Stimulated activated CD4-positive, alpha-beta T cell treated with anti-CD3 and anti-CD28 coated beads, Interleukin-12 subunit alpha, Interleukin-12 subunit beta, amount 100 ng/mL, for 24 hours (primary cell): ENCODE measurements around the gene TEX11.
"Not testable (repeated sequence)": the region's sequence is repeated elsewhere in the genome, so short reads cannot be mapped to it uniquely, and the experiment has no call there.

Source experiments
- DNase-seq, 2 experiments: peaks; one replicate each; pipeline ENCODE4 v3.0.0-alpha.2; 2020; ENCODE audit warnings: low read depth in 2 of 2

TEX11 gene

DNA sequence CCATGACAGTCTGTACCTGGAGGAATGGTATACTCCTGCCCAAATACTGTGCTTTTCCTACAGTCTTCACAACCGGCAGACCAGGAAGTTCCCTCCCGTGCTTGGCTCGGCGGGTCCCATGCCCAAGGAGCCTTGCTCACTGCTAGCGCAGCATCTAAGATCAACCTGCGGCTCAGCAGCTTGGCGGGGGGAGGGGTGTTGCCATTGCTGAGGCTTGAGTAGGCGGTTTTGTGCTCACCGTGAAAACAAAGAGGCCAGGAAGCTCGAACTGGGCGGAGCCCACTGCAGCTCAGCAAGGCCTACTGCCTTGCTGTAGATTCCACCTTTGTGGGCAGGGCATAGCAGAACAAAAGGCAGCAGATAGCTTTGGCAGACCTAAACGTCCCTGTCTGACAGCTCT is 152.7 kb downstream of the TEX11 start:
- peak; percentile 12 to 33 for DNase-seq

DNA sequence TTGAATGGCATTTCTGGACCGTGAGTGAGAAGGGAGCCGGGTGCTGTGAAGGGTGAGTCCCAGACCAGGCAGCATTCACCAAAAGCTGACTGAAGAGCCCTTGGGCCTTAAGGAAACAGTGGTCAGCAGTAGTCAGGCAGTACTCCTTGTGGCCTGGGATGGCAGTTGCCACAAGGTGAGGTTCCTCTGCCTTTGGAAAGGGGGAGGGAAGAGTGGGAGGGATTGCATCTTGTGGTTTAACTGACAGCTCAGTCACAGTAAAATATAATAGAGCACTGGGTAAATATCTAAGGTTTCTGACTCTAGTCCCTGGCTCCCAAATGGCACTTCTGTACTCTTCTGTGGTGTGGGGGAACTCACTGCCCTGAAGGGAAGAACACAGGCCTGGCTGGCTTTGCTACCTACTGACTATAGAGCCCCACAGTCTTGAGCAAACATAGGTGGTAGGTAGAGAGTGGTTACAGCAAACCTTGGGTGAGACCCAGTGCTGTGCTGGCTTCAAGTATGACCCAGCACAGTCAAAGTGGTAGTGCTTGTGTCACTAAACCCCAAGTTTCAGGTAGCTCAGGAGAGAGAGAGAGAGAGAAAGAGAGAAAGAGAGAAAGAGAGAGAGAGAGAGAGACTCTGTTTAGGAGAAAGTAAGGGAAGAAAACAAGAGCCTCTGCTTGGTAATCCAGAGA is 154.2 kb downstream of the TEX11 start:
- no peak for DNase-seq

DNA sequence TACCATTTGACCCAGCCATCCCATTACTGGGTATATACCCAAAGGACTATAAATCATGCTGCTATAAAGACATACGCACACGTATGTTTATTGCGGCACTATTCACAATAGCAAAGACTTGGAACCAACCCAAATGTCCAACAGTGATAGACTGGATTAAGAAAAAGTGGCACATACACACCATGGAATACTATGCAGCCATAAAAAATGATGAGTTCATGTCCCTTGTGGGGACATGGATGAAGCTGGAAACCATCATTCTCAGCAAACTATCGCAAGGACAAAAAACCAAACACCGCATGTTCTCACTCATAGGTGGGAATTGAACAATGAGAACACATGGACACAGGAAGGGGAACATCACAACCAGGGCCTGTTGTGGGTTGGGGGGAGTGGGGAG is 174.7 kb downstream of the TEX11 start:
- DNase-seq = not testable (repeated sequence)

DNA sequence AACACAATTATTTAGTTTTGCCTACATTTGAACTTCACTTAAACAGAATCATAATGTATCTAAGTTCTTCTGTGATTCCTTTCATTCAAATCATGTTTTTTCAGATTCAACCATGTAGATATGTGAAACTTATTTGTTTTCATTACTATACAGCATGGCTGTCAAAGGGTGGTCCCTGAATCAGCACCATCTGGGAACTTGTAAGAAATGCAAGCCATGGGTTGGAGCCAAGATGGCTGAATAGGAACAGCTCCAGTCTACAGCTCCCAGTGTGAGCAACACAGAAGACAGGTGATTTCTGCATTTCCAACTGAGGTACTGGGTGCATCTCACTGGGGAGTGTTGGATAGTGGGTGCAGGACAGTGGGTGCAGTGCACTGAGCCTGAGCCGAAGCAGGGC is 180.6 kb downstream of the TEX11 start:
- DNase-seq = not testable (repeated sequence)

DNA sequence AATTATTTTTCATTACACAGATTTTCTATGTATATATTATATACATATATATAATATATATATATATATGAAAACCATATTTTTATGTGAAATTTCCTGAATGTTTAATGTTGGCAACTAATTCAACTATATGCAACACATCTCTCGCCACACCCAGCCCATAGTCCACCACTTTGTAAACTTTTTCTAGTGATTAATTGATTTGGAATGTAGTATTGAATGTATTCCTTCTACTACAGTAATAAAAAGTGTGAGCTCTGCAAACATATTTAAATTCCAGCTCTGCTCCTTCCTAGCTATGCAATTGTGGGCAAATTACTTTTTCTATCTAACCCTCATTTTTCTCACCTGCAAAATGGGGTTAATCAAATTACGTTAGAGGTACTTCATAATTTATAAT is 187.8 kb downstream of the TEX11 start:
- DNase-seq = no peak

DNA sequence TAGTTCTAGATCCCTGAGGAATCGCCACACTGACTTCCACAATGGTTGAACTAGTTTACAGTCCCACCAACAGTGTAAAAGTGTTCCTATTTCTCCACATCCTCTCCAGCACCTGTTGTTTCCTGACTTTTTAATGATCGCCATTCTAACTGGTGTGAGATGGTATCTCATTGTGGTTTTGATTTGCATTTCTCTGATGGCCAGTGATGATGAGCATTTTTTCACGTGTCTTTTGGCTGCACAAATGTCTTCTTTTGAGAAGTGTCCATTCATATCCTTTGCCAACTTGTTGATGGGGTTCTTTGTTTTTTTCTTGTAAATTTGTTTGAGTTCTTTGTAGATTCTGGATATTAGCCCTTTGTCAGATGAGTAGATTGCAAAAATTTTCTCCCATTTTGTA is 197.2 kb downstream of the TEX11 start:
- DNase-seq = not testable (repeated sequence)

DNA sequence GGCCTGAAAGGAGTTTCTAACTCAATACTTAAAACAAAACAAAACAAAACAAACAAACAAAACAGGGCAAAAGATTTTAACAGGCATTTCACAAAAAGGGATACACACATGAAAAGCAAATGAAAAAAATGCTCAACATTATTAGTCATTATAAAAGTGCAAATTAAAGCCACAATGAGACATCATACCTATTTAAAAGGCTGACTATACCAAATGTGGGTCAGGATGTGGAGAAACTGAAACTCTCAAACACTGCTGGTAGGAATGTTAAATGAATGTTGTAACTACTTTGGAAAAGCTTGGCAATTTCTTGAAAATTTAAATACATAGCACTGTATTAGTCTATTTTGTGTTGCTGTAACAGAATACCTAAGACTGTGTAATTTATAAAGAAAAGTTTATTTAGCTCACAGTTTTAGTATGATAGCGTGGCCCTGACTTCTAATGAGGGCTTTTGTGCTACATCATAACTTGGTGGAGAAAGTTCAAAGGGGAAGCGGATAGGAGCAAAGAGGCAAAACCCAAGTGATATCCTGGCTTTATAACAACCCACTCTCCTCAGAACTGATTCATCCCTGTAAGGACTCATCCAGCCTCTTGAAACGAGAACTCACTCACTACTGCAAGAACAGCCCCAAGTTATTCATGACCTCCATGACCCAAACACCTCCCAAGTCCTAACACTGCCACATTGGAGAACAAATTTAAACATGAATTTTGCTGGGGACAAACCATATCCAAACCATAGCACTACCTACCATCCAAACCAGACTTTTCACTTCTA is 214.0 kb downstream of the TEX11 start:
- no peak for DNase-seq

DNA sequence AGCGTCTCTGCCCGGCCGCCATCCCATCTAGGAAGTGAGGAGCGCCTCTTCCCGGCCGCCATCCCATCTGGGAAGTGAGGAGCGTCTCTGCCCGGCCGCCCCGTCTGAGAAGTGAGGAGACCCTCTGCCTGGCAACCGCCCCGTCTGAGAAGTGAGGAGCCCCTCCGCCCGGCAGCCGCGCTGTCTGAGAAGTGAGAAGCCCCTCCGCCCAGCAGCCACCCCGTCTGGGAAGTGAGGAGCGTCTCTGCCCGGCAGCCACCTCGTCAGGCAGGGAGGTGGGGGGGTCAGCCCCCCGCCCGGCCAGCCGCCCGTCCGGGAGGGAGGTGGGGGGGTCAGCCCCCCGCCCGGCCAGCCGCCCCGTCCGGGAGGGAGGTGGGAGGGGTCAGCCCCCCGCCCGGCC is 229.1 kb downstream of the TEX11 start:
- DNase-seq = not testable (repeated sequence)

DNA sequence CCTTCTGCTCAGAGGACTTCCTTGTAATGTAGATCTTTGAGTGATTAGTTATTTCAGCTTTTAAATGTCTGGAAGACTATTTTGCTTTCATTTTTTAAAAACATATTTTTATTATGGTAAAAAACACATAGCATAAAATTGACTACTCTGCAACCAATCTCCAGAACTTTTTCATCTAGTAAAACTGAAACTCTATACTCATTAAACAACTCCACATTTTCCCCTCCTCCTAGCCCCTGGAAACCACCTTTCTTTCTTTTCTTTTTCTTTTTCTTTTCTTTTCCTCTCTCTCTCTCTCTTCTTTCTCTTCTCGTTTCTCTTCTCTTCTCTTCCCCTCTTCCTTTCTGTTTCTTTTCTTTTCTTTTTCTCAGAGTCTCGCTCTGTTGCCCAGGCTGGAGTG is 233.2 kb downstream of the TEX11 start:
- DNase-seq = no peak

DNA sequence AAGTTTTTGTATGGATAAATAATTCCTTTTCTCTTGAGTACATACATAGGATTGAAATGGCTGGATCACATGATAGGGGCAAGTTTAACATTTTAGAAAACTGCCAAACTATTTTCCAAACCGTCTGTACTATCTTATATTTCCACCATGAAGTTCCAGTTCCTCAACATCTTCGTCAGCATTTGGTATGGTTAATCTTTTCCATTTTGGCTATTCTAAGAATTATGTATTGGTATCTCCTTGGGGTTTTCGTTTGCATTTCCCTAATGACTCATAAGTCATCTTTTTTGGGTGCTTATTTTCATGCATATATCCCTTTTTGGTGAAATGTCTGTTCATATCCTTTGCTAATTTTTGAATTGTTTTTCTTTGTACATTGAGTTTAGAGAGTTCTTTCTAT is 236.2 kb downstream of the TEX11 start:
- no peak for DNase-seq

DNA sequence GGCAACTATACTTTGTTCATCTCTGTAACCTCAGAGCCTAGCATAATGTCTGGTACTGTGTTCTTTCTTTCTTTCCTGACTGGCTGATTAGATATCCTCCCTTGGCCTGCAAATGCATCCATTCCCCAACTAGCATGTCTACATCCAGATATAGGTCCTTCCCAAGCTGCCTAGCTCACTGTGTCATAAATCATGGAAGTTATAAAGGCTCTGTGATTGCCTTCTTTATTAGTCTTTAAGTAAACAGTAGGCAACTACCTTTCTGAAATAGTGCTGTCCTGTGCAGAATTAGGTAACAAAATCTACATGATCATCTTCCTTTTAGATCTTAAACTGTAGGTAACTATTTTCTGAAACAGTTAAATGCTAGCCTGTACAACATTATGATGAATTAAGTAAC is 239.4 kb downstream of the TEX11 start:
- no peak for DNase-seq

DNA sequence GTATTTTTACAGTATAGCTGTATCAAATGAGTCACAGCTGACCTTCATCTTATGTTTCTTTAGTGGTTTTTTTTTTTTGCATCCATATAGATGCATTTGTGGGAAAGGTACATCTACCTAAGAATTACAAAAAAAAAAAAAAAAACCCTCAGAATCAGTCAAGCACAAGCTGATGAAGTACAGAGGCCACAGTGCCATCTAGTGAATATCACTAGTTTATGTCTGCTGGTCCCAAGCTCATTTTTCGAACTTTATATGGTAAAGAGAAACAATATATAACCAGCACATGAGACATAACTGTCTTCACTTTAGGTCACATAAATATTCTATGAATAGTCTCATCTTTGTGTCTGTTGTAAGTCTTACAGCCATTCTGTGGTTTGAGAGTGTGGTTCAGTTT is 243.8 kb downstream of the TEX11 start:
- no peak for DNase-seq

DNA sequence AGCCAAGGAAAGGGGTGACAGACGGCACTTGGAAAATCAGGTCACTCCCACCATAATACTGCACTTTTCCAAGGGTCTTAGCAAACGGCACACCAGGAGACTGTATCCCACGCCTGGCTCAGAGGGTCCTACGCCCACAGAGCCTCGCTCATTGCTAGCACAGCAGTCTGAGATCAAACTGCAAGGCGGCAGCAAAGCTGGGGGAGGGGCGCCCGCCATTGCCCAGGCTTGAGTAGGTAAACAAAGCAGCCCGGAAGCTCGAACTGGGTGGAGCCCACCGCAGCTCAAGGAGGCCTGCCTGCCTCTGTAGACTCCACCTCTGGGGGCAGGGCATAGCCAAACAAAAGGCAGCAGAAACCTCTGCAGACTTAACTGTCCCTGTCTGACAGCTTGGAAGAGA is 247.4 kb downstream of the TEX11 start:
- DNase-seq = not testable (repeated sequence)

DNA sequence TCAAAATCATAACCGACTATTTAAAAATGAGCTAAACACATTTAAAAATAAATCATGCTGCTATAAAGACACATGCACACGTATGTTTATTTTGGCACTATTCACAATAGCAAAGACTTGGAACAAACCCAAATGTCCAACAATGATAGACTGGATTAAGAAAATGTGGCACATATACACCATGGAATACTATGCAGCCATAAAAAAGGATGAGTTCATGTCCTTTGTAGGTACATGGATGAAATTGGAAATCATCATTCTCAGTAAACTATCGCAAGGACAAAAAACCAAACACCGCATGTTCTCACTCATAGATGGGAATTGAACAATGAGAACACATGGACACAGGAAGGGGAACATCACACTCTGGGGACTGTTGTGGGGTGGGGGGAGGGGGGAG is 251.0 kb downstream of the TEX11 start:
- not testable (repeated sequence) for DNase-seq

DNA sequence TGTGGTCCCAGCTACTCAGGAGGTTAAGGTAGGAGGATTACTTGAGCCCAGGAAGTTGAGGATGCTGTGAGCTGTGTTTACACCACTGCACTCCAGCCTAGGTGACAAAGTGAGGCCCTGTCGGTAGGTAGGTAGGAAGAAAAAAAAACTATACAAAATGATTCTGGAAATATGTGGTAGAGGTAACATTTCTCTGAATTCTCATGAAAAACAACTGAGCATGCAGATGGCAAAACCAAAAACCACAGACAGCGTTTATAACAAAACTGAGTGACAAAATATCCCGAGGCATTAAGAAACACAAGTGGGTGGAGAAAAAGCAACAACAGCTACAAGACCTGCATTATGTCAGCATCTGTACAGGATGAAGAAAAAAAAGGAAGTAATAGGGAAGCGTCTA is 252.2 kb downstream of the TEX11 start:
- DNase-seq = no peak

DNA sequence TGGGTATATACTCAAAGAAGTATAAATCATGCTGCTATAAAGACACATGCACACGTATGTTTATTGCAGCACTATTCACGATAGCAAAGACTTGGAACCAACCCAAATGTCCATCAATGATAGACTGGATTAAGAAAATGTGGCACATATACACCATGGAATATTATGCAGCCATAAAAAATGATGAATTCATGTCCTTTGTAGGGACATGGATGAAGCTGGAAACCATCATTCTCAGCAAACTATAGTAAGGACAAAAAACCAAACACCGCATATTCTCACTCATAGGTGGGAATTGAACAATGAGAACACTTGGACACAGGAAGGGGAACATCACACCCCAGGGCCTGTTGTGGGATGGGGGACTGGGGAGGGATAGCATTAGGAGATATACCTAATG is 260.6 kb downstream of the TEX11 start:
- DNase-seq = not testable (repeated sequence)

DNA sequence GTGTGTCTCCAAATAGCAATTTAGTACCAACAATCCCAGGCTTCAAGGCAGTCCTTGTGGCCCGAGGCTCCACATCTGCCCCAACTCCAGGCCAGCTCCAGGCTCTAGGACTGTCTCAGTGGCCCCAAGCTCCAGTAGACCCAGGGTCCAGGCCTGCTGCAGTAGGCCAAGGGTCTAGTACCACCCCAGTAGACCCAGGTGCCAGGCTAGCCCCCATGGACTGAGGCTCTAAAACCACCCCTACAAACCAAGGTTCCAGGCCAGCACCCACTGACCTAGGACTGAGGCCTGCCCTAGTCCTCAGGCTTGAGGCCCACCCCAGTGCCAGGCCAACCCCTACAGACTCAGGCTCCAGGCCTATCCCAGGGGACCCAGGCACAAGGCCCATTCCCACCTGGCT is 272.3 kb downstream of the TEX11 start:
- no peak for DNase-seq

DNA sequence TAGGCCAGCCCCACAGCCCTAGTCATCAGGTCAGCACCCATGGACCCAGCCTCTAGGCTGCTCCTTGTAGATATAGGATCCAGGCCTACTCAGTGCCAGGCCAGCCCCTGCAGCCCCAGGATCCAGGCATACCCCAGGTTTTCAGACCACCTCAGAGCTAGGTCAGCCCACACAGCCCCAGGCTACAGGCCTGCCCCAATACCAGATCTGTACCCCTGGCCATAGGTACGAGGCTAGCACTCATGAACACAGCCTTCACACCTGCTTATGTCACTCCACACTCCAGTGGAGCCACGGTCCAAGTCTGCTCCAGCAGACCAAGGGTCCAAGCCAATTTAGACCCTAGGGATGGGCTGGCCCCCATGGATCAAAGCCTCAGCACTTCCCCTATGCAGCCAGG is 272.8 kb downstream of the TEX11 start:
- no peak for DNase-seq

DNA sequence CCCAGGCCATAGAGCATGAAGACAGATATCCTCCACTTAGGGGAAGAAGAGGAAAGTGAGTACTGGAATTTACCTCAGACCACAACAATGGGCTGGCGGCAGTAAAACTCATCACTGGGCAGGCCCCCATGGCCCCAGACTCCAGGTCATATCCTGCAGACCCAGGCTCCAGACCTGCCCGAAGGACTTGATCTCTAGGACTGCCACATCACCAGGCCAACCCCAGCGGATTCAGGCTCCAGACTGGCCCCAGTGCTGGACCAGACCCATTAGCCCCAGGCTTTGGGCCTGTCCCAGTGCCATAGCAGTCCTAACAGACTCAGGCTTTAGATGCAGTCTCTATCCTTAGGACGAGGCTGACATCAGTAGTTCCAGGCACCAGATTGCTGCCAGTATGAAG is 273.3 kb downstream of the TEX11 start:
- no peak for DNase-seq

DNA sequence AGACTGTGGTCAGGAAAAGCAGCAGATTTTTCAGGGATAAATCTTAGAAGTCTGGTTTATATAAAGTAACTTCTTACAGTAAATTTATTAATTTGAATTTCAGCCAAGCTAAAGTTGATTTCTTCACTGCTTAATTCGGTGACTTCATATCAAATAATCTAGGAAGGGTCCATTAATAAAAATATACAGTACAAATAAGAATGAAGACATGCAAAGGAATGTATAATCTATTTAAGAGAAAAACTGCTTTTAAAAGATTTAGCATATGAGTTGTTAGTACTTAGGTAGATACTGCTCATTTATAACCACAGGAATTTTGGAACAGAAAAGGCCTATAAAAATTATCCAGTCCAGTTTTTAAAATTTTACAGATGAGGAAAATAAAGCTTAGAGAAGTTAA is 286.8 kb downstream of the TEX11 start:
- DNase-seq = no peak

DNA sequence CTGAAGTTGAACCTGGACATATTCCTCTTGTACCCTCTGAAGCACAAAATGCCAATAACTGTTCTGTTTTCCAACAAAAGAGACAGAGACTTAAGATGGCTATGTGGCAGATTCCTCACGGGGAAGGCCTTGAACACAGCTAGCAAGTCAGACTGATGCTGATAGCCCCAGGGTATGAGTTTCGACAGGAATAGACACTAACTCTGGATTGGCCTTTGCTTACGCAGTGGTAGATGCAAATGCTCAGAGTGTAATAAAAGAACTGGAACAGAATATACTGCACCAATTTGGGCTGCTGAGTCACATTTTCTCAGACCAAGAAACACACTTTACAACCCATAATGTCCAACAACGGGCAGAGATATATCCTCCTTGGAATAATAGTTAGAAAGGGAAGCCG is 290.0 kb downstream of the TEX11 start:
- DNase-seq = no peak

DNA sequence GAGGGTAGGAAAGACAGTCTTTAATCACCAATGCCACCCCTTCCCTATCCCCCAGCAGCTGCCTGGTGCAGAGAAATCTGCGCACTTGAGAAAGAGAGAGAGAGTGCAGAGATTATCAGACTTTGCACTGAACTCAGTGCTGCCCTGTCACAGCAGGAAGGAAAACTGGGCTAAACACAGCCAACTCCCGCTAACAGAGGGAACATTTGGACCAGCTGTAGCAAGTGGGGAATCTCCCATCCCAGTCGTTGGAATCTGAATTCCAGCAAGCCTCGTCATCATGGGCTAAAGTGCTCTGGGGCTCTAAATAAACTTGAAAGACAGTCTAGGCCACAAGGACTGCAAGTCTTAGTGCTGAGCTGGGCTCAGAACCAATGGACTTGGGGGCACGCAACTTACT is 295.2 kb downstream of the TEX11 start:
- DNase-seq = no peak

DNA sequence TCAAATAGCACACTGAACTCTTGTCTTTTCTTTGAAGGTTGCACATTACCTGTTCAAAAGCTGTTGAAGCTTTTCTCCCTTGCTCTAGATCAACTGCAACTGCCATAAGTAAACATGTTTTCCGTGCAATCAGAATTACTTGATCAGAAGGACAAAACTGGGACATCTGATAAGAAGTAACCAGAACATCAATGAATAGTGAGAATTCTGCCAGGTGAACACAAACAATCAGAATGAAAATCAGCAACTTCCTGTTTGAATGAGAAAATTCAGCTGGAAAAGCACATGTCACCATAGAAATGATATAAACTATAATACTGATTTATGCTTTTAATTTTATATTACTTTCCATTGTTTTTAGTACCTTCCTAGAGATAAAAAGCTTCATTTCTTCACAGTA is 303.2 kb downstream of the TEX11 start:
- no peak for DNase-seq

DNA sequence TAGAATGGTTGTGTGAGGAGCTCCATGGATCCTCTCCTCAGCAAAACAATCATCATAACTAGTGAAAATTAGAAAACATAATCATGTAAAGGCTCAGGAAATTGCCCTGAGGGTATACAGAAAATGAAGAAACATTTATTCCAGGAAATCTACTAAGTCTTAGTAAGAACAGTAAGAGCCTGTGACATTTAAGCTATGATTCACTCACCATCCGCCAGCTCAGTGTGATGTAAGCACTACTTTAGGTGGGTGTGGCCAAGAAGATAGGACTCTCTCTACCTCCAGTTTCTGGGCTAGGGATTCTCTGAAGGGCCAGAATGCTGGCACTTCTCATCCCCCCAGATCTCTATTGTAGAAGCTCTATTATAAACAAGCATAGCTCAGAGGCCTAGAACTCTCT is 316.4 kb downstream of the TEX11 start:
- DNase-seq = peak in 1 of 2 experiments; percentile 6
